ENCODE measurements around the gene DLGAP1. TPM values are rescaled to one million over a fixed set of nuclear protein-coding genes. Genes with fewer than 3 reads are reported as not detected.

DLGAP1 gene
- total and polyA plus RNA-seq, 4 donors, result 0.06 to 1.2 (median 0.17) TPM; not detected in 1

DNA sequence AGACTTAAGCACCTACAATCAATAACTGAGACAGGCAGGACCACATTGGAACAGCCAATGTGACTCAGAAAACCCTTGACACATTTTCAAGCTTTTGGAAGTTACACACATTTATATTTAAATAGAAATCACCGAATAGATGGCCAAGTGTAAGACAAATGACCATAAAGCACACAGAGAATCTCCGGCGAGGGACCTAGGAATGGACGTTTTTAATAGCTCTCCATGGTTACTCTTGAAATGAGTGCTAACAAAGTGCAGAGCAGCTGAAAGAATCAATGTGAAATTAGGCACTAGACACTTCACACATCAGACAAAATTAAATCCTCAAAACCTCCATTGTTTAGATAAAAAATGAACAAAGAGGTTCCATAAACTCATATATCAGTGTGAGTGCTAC lies 376.9 kb downstream of the DLGAP1 start:
- DNase-seq (ENCODE audit: low spot score), result no peak
- no peak for TF ChIP-seq TAF1 (conservative IDR thresholded peaks at IDR 0.05)
- no peak for TF ChIP-seq FOXA1 (IDR thresholded peaks at IDR 0.05)
- TF ChIP-seq, protein P1, sequence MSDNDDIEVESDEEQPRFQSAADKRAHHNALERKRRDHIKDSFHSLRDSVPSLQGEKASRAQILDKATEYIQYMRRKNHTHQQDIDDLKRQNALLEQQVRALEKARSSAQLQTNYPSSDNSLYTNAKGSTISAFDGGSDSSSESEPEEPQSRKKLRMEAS (IDR thresholded peaks at IDR 0.05), result no peak
- no peak for TF ChIP-seq JUND (IDR thresholded peaks at IDR 0.05)
- no peak for TF ChIP-seq RAD21 (IDR thresholded peaks at IDR 0.05)
- no peak for TF ChIP-seq HNF4G (IDR thresholded peaks at IDR 0.05)
- TF ChIP-seq ATF3 (IDR thresholded peaks at IDR 0.05), result no peak
- peaks cover 0 to 2% (median 0%) of the 10 kb centered on the region in 4 donors for H3K27me3 ChIP-seq (ENCODE audit: control insufficient read depth in 4 of 4, insufficient read depth in 4 of 4, low read length in 3 of 4)
- no peak overlapping the region for H3K4me3 ChIP-seq (ENCODE audit: low read depth in 1 of 3, low read length in 3 of 3)
- H3K4me1 ChIP-seq (ENCODE audit: control insufficient read depth in 4 of 4, insufficient read depth in 4 of 4, low read length in 3 of 4), result peaks cover 0 to 1% (median 0%) of the 10 kb centered on the region in 4 donors
- H3K9me3 ChIP-seq (ENCODE audit: control insufficient read depth in 4 of 4, low read length in 3 of 4), result no peaks in the 10 kb centered on the region
- no peak overlapping the region for H3K27ac ChIP-seq (ENCODE audit: low read depth in 1 of 2, low read length in 2 of 2)
- 78% methylated on average over 4 of the region's 4 CpGs for WGBS
- no peaks in the 10 kb centered on the region for H3K36me3 ChIP-seq (ENCODE audit: control insufficient read depth in 4 of 4, insufficient read depth in 3 of 4, low read depth in 1 of 4, low read length in 3 of 4)
- H3K9ac ChIP-seq (ENCODE audit: low read depth in 1 of 2, low read length in 2 of 2), result no peak overlapping the region

- H3K27ac ChIP-seq (ENCODE audit: low read depth in 1 of 2, low read length in 2 of 2), result no peak overlapping the region
- TF ChIP-seq, protein P2, sequence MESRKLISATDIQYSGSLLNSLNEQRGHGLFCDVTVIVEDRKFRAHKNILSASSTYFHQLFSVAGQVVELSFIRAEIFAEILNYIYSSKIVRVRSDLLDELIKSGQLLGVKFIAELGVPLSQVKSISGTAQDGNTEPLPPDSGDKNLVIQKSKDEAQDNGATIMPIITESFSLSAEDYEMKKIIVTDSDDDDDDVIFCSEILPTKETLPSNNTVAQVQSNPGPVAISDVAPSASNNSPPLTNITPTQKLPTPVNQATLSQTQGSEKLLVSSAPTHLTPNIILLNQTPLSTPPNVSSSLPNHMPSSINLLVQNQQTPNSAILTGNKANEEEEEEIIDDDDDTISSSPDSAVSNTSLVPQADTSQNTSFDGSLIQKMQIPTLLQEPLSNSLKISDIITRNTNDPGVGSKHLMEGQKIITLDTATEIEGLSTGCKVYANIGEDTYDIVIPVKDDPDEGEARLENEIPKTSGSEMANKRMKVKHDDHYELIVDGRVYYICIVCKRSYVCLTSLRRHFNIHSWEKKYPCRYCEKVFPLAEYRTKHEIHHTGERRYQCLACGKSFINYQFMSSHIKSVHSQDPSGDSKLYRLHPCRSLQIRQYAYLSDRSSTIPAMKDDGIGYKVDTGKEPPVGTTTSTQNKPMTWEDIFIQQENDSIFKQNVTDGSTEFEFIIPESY (IDR thresholded peaks at IDR 0.05), result no peak
- TF ChIP-seq JUND (IDR thresholded peaks at IDR 0.05) (no peak), GABPA (IDR thresholded peaks at IDR 0.05 in 1 of 2, conservative IDR thresholded peaks at IDR 0.05 in 1 of 2) (no peak), RXRA (IDR thresholded peaks at IDR 0.05) (no peak), FOXA1 (IDR thresholded peaks at IDR 0.05) (no peak), RAD21 (IDR thresholded peaks at IDR 0.05) (no peak), HNF4G (IDR thresholded peaks at IDR 0.05) (no peak), HNF4A (conservative IDR thresholded peaks at IDR 0.05) (no peak), EGR1 (IDR thresholded peaks at IDR 0.05; ENCODE audit: low read depth in 2 of 2) (no peak), NR2F2 (IDR thresholded peaks at IDR 0.05) (no peak), ATF3 (IDR thresholded peaks at IDR 0.05) (no peak), TAF1 (conservative IDR thresholded peaks at IDR 0.05) (no peak), YY1 (IDR thresholded peaks at IDR 0.05) (no peak), FOXA2 (IDR thresholded peaks at IDR 0.05) (no peak)
- TF ChIP-seq, protein P3, sequence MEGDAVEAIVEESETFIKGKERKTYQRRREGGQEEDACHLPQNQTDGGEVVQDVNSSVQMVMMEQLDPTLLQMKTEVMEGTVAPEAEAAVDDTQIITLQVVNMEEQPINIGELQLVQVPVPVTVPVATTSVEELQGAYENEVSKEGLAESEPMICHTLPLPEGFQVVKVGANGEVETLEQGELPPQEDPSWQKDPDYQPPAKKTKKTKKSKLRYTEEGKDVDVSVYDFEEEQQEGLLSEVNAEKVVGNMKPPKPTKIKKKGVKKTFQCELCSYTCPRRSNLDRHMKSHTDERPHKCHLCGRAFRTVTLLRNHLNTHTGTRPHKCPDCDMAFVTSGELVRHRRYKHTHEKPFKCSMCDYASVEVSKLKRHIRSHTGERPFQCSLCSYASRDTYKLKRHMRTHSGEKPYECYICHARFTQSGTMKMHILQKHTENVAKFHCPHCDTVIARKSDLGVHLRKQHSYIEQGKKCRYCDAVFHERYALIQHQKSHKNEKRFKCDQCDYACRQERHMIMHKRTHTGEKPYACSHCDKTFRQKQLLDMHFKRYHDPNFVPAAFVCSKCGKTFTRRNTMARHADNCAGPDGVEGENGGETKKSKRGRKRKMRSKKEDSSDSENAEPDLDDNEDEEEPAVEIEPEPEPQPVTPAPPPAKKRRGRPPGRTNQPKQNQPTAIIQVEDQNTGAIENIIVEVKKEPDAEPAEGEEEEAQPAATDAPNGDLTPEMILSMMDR (IDR thresholded peaks at IDR 0.05; ENCODE audit: low read depth, low read length, missing input control), result no peak
- TF ChIP-seq, protein P1 (IDR thresholded peaks at IDR 0.05), result no peak
- H3K27me3 ChIP-seq (ENCODE audit: control insufficient read depth in 4 of 4, insufficient read depth in 4 of 4, low read length in 3 of 4), result peaks cover 0 to 2% (median 0%) of the 10 kb centered on the region in 4 donors
- no peak for DNase-seq (ENCODE audit: low spot score)
- WGBS, result 75% methylated on average over 2 of the region's 2 CpGs
- H3K36me3 ChIP-seq (ENCODE audit: control insufficient read depth in 4 of 4, insufficient read depth in 3 of 4, low read depth in 1 of 4, low read length in 3 of 4), result no peaks in the 10 kb centered on the region
- H3K4me3 ChIP-seq (ENCODE audit: low read depth in 1 of 3, low read length in 3 of 3), result no peak overlapping the region
- H3K9me3 ChIP-seq (ENCODE audit: control insufficient read depth in 4 of 4, low read length in 3 of 4), result no peaks in the 10 kb centered on the region
- H3K4me1 ChIP-seq (ENCODE audit: control insufficient read depth in 4 of 4, insufficient read depth in 4 of 4, low read length in 3 of 4), result peaks cover 0 to 1% (median 0%) of the 10 kb centered on the region in 4 donors
- H3K9ac ChIP-seq (ENCODE audit: low read depth in 1 of 2, low read length in 2 of 2), result no peak overlapping the region
Observed at GRCh38 chr18:4077721-4078120, 377.4 kb downstream of the DLGAP1 start.

All from liver (tissue), 9 donors.